Muscle of leg (tissue), 11 donors: ENCODE results near the gene TRMT2A. TPM values are rescaled to one million over a fixed set of nuclear protein-coding genes. Genes with fewer than 3 reads are reported as not detected.
"Not testable (repeated sequence)": the region's sequence is repeated elsewhere in the genome, so short reads cannot be mapped to it uniquely, and the experiment has no call there.

ENCODE experiments used
- DNase-seq: peaks from one replicate; pipeline ENCODE4 v3.0.0; 2013
- H3K27ac ChIP-seq: one replicate; pipeline ENCODE4 v1.5.1; 2013; ENCODE audit warnings: mild to moderate bottlenecking, low read length, control low read depth
- H3K27me3 ChIP-seq: one replicate; pipeline ENCODE4 v1.6.1; 2013; ENCODE audit warnings: low read length; ENCODE audit not compliant: control insufficient read depth, insufficient read depth
- H3K36me3 ChIP-seq: one replicate; pipeline ENCODE4 v1.6.1; 2013; ENCODE audit warnings: low read length; ENCODE audit not compliant: control insufficient read depth, insufficient read depth
- H3K4me1 ChIP-seq: one replicate; pipeline ENCODE4 v1.6.1; 2013; ENCODE audit warnings: low read length; ENCODE audit not compliant: control insufficient read depth, insufficient read depth
- H3K4me3 ChIP-seq: one replicate; pipeline ENCODE4 v1.5.1; 2013; ENCODE audit warnings: low read length, control low read depth
- H3K9me3 ChIP-seq: replicated peaks from 2 replicates; pipeline ENCODE4 v1.6.1; 2013; ENCODE audit warnings: low read depth, low read length; ENCODE audit not compliant: control insufficient read depth
- WGBS: methylation state at CpG from one replicate; pipeline ENCODE4 v1.1.5; 2013; ENCODE audit warnings: missing lambda C conversion rate; ENCODE audit not compliant: insufficient coverage; 5-methylcytosine and 5-hydroxymethylcytosine counted together
- polyA plus RNA-seq, 8 donors: library from polyadenylated mRNA; unstranded; fragments of 120-200 nt; gene quantifications; one replicate each; pipeline versions ENCODE4 v1.2.1 to v1.2.3, GENCODE V29; 2013; ENCODE audit warnings: inconsistent platforms in 1 of 8, low replicate concordance in 1 of 8; ENCODE audit not compliant: insufficient read length in 8 of 8, insufficient read depth in 1 of 8
- total RNA-seq: library from RNA; stranded (reverse); fragments of 120-200 nt; gene quantifications from one replicate; pipeline ENCODE4 v1.2.4, GENCODE V29; 2013

The TRMT2A gene
- total and polyA plus RNA-seq, 9 donors: 32.2 to 54.6 (median 45.8) TPM

- WGBS: 100% methylated on average over 5 of the region's 7 CpGs
- Histone ChIP-seq H3K36me3 (peaks cover 7% of the 10 kb centered on the region), H3K27me3 (no peaks in the 10 kb centered on the region), H3K4me3 (no peak overlapping the region), H3K9me3 (no peaks in the 10 kb centered on the region), H3K27ac (no peak overlapping the region), H3K4me1 (no peaks in the 10 kb centered on the region)
- no peak for DNase-seq
Measured at GRCh38 chr22:20069331-20070042, 47.5 kb downstream of the TRMT2A start.

GRCh38 chr22:20068640-20069039 is 48.4 kb downstream of the TRMT2A start:
- Histone ChIP-seq H3K4me1 (no peaks in the 10 kb centered on the region), H3K4me3 (no peak overlapping the region), H3K27ac (no peak overlapping the region), H3K36me3 (peaks cover 9% of the 10 kb centered on the region), H3K27me3 (no peaks in the 10 kb centered on the region), H3K9me3 (no peaks in the 10 kb centered on the region)
- DNase-seq: no peak
- WGBS: 78% methylated on average over 3 of the region's 7 CpGs

- DNase-seq, H3K27ac ChIP-seq, H3K27me3 ChIP-seq, H3K9me3 ChIP-seq, H3K4me3 ChIP-seq, H3K4me1 ChIP-seq: not testable (repeated sequence)
- 83% methylated on average over 1 of the region's 3 CpGs for WGBS
- H3K36me3 ChIP-seq: peaks cover 16% of the 10 kb centered on the region
Measured at GRCh38 chr22:20067384-20067682, 49.7 kb downstream of the TRMT2A start.

- H3K4me3 ChIP-seq: no peak overlapping the region
- WGBS: 78% methylated on average over 9 of the region's 11 CpGs
- no peak overlapping the region for H3K27ac ChIP-seq
- H3K9me3 ChIP-seq: no peaks in the 10 kb centered on the region
- H3K36me3 ChIP-seq: peaks cover 20% of the 10 kb centered on the region
- no peaks in the 10 kb centered on the region for H3K4me1 ChIP-seq
- DNase-seq: no peak
- H3K27me3 ChIP-seq: no peaks in the 10 kb centered on the region
Measured at GRCh38 chr22:20066617-20067383, 50.2 kb downstream of the TRMT2A start.

GRCh38 chr22:20065896-20066616 is 51.0 kb downstream of the TRMT2A start:
- no peaks in the 10 kb centered on the region for H3K27me3 ChIP-seq
- H3K27ac ChIP-seq: no peak overlapping the region
- DNase-seq: no peak
- no peaks in the 10 kb centered on the region for H3K9me3 ChIP-seq
- H3K4me3 ChIP-seq: no peak overlapping the region
- 86% methylated on average over 7 of the region's 14 CpGs for WGBS
- peaks cover 26% of the 10 kb centered on the region for H3K36me3 ChIP-seq
- H3K4me1 ChIP-seq: peaks cover 7% of the 10 kb centered on the region

- Histone ChIP-seq H3K27me3 (no peaks in the 10 kb centered on the region), H3K4me3 (no peak overlapping the region), H3K9me3 (no peaks in the 10 kb centered on the region), H3K36me3 (peaks cover 26% of the 10 kb centered on the region), H3K27ac (no peak overlapping the region), H3K4me1 (peaks cover 9% of the 10 kb centered on the region)
- WGBS: 86% methylated on average over 15 of the region's 18 CpGs
- no peak for DNase-seq
Measured at GRCh38 chr22:20064545-20065262, 52.3 kb downstream of the TRMT2A start.

GRCh38 chr22:20064140-20064480 is 52.9 kb downstream of the TRMT2A start:
- Histone ChIP-seq H3K4me1 (peaks cover 9% of the 10 kb centered on the region), H3K4me3 (no peak overlapping the region), H3K27ac (no peak overlapping the region), H3K36me3 (peaks cover 26% of the 10 kb centered on the region), H3K9me3 (no peaks in the 10 kb centered on the region), H3K27me3 (no peaks in the 10 kb centered on the region)
- WGBS: 75% methylated on average over 2 of the region's 3 CpGs
- no peak for DNase-seq

GRCh38 chr22:20063271-20064139 is 53.5 kb downstream of the TRMT2A start:
- Histone ChIP-seq H3K27me3 (no peaks in the 10 kb centered on the region), H3K27ac (no peak overlapping the region), H3K4me3 (no peak overlapping the region), H3K36me3 (peaks cover 26% of the 10 kb centered on the region), H3K4me1 (peaks cover 9% of the 10 kb centered on the region), H3K9me3 (no peaks in the 10 kb centered on the region)
- no peak for DNase-seq
- 92% methylated on average over 24 of the region's 27 CpGs for WGBS

- no peak overlapping the region for H3K4me3 ChIP-seq
- H3K27ac ChIP-seq: no peak overlapping the region
- H3K4me1 ChIP-seq: peaks cover 9% of the 10 kb centered on the region
- H3K9me3 ChIP-seq: no peaks in the 10 kb centered on the region
- no peak for DNase-seq
- H3K36me3 ChIP-seq: peaks cover 26% of the 10 kb centered on the region
- 75% methylated on average over 10 of the region's 11 CpGs for WGBS
- H3K27me3 ChIP-seq: no peaks in the 10 kb centered on the region
Measured at GRCh38 chr22:20062766-20063083, 54.3 kb downstream of the TRMT2A start.
